MCF 10A (cell line): ENCODE data around the gene GPR31. TPM values are rescaled to one million over a fixed set of nuclear protein-coding genes. Genes with fewer than 3 reads are reported as not detected.

Experiments used
- BruUV-seq: library from RNA; stranded (reverse); fragments of 400-500 nt; replicated peaks from 2 replicates; lab custom pipeline; 2021; lab: Mats Ljungman, UMichigan
- CTCF ChIA-PET: fragments of 300-600 bp; sonication (Branson Sonifier 250); formaldehyde crosslinking; extraction: SDS; loops from one replicate; lab custom pipeline; 2021; ENCODE audit warnings: antibody characterized with exemption, inconsistent platforms; lab: Yijun Ruan, JAX
- POLR2A ChIA-PET: fragments of 300-600, 350-650 bp; sonication (Branson Sonifier 250); formaldehyde crosslinking; extraction: SDS; loops from one replicate; lab custom pipeline; 2020; ENCODE audit warnings: antibody characterized with exemption, inconsistent platforms; lab: Yijun Ruan, JAX
- DNase-seq: peaks from one replicate; pipeline ENCODE4 v3.0.0-alpha.2; 2018; ENCODE audit not compliant: unreplicated experiment
- H3K27ac Mint-ChIP-seq: one replicate; pipeline ENCODE4 v1.8.0; 2022; ENCODE audit warnings: mild to moderate bottlenecking, low read depth, mixed read lengths; ENCODE audit not compliant: unreplicated experiment
- H3K27me3 Mint-ChIP-seq: one replicate; pipeline ENCODE4 v1.8.0; 2022; ENCODE audit warnings: mixed read lengths; ENCODE audit not compliant: insufficient read depth, unreplicated experiment
- H3K36me3 Mint-ChIP-seq: one replicate; pipeline ENCODE4 v1.8.0; 2022; ENCODE audit warnings: mild to moderate bottlenecking, moderate library complexity, mixed read lengths; ENCODE audit not compliant: insufficient read depth, unreplicated experiment
- H3K4me1 Mint-ChIP-seq: one replicate; pipeline ENCODE4 v1.8.0; 2022; ENCODE audit warnings: mixed read lengths; ENCODE audit not compliant: insufficient read depth, unreplicated experiment
- H3K4me3 Mint-ChIP-seq: one replicate; pipeline ENCODE4 v1.8.0; 2022; ENCODE audit warnings: mild to moderate bottlenecking, moderate library complexity, mixed read lengths; ENCODE audit not compliant: unreplicated experiment
- H3K9me3 Mint-ChIP-seq: one replicate; pipeline ENCODE4 v1.8.0; 2022; ENCODE audit warnings: mixed read lengths; ENCODE audit not compliant: unreplicated experiment
- intact Hi-C: fragments of 100-400 bp; cut with micrococcal nuclease; formaldehyde crosslinking; loops from 2 replicates; pipeline ENCODE4 v1.14.1; 2022
- total RNA-seq: library from RNA; stranded (reverse); gene quantifications from 2 replicates; pipeline ENCODE4 v1.2.3, GENCODE V29; 2022
- TF ChIP-seq, protein P1 (sequence below): fragments of 200-600 bp; IDR thresholded peaks from one replicate; pipeline ENCODE4 v1.8.0; 2022; ENCODE audit warnings: antibody characterized with exemption, mild to moderate bottlenecking; ENCODE audit not compliant: unreplicated experiment

The GPR31 gene
- total RNA-seq, 1 experiment from 2014 or later: not detected

DNA sequence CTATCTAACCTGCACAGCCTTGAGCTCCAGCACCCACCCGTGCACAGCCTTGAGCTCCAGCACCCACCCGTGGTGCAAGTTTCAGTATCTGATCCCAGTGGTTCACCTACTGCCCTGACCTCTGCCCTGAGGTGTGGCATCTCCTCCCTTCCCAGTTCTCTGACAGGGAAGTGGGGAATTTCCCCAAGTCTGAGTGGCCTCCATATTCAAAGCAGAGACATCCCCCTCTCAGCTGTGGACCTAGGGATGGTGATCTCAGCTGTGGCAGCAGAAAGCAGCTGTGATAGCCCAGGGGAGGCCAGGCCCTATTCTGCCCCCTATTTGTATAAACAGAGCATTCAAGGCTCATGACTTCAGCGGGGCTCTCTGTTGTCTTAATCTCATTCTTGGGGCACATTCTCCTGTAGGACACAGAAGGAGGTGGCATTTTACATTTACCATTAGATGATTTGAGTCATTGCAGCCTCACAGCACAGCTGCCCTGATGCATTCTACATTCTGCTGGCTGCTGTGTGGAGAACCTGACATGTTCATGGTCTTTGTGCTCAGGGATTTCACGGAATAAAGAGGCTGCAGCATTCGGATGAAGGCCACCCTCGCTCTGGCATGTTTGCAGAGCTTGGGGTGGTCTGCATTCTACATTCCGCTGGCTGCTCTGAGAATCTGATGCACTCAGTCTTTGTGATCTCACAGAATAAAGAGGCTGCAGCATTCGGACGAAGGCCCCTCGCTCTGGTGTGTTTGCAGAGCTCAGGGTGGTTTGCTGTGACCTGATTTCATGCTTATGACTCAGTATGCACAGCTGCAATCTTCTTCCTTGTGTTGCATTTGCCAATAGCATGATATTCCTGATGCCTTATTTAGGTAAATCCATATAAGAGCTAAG is 16.9 kb downstream of the GPR31 start:
- no peaks in the 10 kb centered on the region for H3K9me3 Mint-ChIP-seq
- H3K4me1 Mint-ChIP-seq: no peaks in the 10 kb centered on the region
- no peak overlapping the region for H3K27ac Mint-ChIP-seq
- intact Hi-C loops: no loop called here
- TF ChIP-seq, protein P1, sequence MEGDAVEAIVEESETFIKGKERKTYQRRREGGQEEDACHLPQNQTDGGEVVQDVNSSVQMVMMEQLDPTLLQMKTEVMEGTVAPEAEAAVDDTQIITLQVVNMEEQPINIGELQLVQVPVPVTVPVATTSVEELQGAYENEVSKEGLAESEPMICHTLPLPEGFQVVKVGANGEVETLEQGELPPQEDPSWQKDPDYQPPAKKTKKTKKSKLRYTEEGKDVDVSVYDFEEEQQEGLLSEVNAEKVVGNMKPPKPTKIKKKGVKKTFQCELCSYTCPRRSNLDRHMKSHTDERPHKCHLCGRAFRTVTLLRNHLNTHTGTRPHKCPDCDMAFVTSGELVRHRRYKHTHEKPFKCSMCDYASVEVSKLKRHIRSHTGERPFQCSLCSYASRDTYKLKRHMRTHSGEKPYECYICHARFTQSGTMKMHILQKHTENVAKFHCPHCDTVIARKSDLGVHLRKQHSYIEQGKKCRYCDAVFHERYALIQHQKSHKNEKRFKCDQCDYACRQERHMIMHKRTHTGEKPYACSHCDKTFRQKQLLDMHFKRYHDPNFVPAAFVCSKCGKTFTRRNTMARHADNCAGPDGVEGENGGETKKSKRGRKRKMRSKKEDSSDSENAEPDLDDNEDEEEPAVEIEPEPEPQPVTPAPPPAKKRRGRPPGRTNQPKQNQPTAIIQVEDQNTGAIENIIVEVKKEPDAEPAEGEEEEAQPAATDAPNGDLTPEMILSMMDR: no peak
- no peaks in the 10 kb centered on the region for H3K36me3 Mint-ChIP-seq
- no TSS peak for BruUV-seq
- no peak overlapping the region for H3K4me3 Mint-ChIP-seq
- ChIA-PET CTCF (interaction anchor here (0.7 to 2.5 kb wide), 9 partner anchors 11 to 1263 kb away, joined by 3 to 19 read pairs (median 4); no protein-coding TSS in a partner anchor), POLR2A (no interaction called here)
- peaks cover 66% of the 10 kb centered on the region for H3K27me3 Mint-ChIP-seq
- no peak for DNase-seq

- ChIA-PET POLR2A (no interaction called here), CTCF (interaction anchor here (1.7 kb wide), 1 partner anchor 365 kb away, joined by 6 read pairs; no protein-coding TSS in a partner anchor)
- H3K9me3 Mint-ChIP-seq: no peaks in the 10 kb centered on the region
- TF ChIP-seq, protein P1: no peak
- no peaks in the 10 kb centered on the region for H3K36me3 Mint-ChIP-seq
- no peak overlapping the region for H3K4me3 Mint-ChIP-seq
- intact Hi-C loops: no loop called here
- DNase-seq: no peak
- peaks cover 64% of the 10 kb centered on the region for H3K27me3 Mint-ChIP-seq
- BruUV-seq: no TSS peak
- H3K4me1 Mint-ChIP-seq: no peaks in the 10 kb centered on the region
- no peak overlapping the region for H3K27ac Mint-ChIP-seq
Observed at GRCh38 chr6:167139761-167140160, 18.0 kb downstream of the GPR31 start.

DNA sequence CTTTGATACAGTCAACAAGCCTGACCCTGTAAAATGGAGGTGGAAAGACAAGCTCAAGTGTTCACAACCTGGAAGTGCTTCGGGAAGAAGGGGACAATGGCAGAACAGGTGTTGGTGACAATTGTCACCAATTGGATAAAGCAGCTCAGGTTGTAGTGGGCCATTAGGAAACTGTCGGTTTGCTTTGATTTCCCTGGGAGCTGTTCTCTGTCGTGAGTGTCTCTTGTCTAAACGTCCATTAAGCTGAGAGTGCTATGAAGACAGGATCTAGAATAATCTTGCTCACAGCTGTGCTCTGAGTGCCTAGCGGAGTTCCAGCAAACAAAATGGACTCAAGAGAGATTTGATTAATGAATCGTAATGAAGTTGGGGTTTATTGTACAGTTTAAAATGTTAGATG is 19.9 kb downstream of the GPR31 start:
- Mint-ChIP-seq H3K4me3 (no peak overlapping the region), H3K9me3 (no peaks in the 10 kb centered on the region), H3K27ac (no peak overlapping the region), H3K4me1 (no peaks in the 10 kb centered on the region), H3K36me3 (no peaks in the 10 kb centered on the region), H3K27me3 (peaks cover 50% of the 10 kb centered on the region)
- intact Hi-C loops: no loop called here
- POLR2A ChIA-PET: interaction anchor here (1.4 kb wide), 1 partner anchor 12 kb away, joined by 3 read pairs; no protein-coding TSS in a partner anchor
- TF ChIP-seq, protein P1: no peak
- CTCF ChIA-PET: interaction anchor here (0.6 to 1.7 kb wide), 3 partner anchors 14 to 424 kb away, joined by 4 to 8 read pairs (median 6); partner anchors contain the start of gene CCR6
- no TSS peak for BruUV-seq
- no peak for DNase-seq

DNA sequence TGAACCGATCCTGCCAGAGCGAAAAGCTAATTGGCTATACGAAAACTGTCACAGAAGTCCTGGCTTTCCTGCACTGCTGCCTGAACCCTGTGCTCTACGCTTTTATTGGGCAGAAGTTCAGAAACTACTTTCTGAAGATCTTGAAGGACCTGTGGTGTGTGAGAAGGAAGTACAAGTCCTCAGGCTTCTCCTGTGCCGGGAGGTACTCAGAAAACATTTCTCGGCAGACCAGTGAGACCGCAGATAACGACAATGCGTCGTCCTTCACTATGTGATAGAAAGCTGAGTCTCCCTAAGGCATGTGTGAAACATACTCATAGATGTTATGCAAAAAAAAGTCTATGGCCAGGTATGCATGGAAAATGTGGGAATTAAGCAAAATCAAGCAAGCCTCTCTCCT is 20.7 kb downstream of the GPR31 start:
- intact Hi-C loops: no loop called here
- no peak overlapping the region for H3K4me3 Mint-ChIP-seq
- ChIA-PET POLR2A (interaction anchor here (1.4 kb wide), 1 partner anchor 11 kb away, joined by 3 read pairs; no protein-coding TSS in a partner anchor), CTCF (interaction anchor here (0.5 to 1.7 kb wide), 3 partner anchors 14 to 423 kb away, joined by 4 to 8 read pairs (median 4); partner anchors contain the start of gene CCR6)
- H3K9me3 Mint-ChIP-seq: no peaks in the 10 kb centered on the region
- no peak for DNase-seq
- BruUV-seq: no TSS peak
- no peaks in the 10 kb centered on the region for H3K36me3 Mint-ChIP-seq
- no peaks in the 10 kb centered on the region for H3K4me1 Mint-ChIP-seq
- peaks cover 50% of the 10 kb centered on the region for H3K27me3 Mint-ChIP-seq
- H3K27ac Mint-ChIP-seq: no peak overlapping the region
- TF ChIP-seq, protein P1: no peak
